ENCODE measurements around the gene LPAR2. TPM values are rescaled to one million over a fixed set of nuclear protein-coding genes. Genes with fewer than 3 reads are reported as not detected.

LPAR2 gene
- total RNA-seq = 0.72 and 0.88 TPM in 2 replicates

DNA sequence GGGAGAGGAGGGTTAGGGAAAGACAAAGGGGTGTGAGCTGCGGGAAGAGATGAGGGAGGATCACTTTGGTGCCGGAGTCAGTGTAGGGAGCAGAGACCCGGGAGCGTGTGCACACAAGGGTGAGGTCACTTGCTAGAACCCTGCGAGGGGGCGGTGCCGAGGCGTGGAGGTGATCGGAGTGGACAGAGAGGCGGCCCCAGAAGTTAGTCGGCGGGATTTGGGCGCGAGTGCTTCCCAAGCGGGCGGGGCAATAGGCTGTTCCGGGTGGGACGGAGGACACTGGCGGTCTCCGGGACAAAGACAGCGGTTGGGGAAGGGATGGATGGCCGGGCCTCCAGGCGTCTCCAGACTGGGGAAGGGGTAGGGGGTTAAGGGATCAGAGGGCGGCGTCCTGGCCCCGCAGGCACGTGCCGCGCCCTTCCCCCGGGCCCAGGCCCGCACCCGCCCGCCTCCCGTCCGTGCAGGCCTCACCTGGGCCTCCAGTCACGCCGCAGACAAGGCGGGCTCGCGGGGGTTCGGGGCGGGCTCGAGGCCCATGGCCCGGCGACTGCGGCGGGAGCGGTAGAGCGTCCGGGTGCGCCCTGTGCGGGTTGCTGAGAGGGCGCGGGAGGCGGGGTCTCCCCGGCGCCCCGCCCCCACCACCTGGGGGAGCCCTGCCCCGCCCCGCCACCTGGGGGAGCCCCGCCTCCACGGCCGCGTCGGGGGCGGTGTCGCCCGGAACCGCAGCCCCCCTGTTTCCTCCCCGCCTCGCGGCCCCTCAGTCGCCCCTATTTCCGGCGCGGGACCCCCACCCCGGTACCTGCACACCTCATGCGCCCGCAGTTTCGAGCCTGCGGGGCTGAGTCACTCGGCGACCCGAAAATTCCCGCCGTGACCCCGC is at the start of gene LPAR2:
LPAR2 (minus strand) TSS at position 600 of the 880 bp plus-strand sequence. CDS start 945 bp downstream, outside the sequence.
- TF ChIP-seq, protein P1, sequence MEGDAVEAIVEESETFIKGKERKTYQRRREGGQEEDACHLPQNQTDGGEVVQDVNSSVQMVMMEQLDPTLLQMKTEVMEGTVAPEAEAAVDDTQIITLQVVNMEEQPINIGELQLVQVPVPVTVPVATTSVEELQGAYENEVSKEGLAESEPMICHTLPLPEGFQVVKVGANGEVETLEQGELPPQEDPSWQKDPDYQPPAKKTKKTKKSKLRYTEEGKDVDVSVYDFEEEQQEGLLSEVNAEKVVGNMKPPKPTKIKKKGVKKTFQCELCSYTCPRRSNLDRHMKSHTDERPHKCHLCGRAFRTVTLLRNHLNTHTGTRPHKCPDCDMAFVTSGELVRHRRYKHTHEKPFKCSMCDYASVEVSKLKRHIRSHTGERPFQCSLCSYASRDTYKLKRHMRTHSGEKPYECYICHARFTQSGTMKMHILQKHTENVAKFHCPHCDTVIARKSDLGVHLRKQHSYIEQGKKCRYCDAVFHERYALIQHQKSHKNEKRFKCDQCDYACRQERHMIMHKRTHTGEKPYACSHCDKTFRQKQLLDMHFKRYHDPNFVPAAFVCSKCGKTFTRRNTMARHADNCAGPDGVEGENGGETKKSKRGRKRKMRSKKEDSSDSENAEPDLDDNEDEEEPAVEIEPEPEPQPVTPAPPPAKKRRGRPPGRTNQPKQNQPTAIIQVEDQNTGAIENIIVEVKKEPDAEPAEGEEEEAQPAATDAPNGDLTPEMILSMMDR (IDR thresholded peaks at IDR 0.05; ENCODE audit: extremely low read depth, low read depth, low read length) = no peak
- H2AFZ ChIP-seq (ENCODE audit: low read length) = no peak within 1 kb of the TSS
- peaks cover 8% of the 10 kb centered on the region for H3K36me3 ChIP-seq (ENCODE audit: insufficient read depth, low read length)
- H3K4me1 ChIP-seq (ENCODE audit: insufficient read depth, low read length) = peaks cover 6% of the 10 kb centered on the region
- peak within 1 kb of the TSS; percentile 68 for H3K4me2 ChIP-seq (ENCODE audit: insufficient read depth, low read length)
- DNase-seq (ENCODE audit: insufficient read length, low spot score, missing footprints) = peak; percentile 92
- H3K4me3 ChIP-seq (ENCODE audit: insufficient read depth, low read length) = peak within 1 kb of the TSS; percentile 51
- no peaks in the 10 kb centered on the region for H3K79me2 ChIP-seq (ENCODE audit: insufficient read depth, low read length)
- H3K9me3 ChIP-seq (ENCODE audit: low read depth, low read length) = no peaks in the 10 kb centered on the region
- H3K27me3 ChIP-seq (ENCODE audit: insufficient read depth, low read length) = no peaks in the 10 kb centered on the region
- no peak within 1 kb of the TSS for H3K27ac ChIP-seq (ENCODE audit: low read depth, low read length)
- H4K20me1 ChIP-seq (ENCODE audit: insufficient read depth, low read length) = no peaks in the 10 kb centered on the region

DNA sequence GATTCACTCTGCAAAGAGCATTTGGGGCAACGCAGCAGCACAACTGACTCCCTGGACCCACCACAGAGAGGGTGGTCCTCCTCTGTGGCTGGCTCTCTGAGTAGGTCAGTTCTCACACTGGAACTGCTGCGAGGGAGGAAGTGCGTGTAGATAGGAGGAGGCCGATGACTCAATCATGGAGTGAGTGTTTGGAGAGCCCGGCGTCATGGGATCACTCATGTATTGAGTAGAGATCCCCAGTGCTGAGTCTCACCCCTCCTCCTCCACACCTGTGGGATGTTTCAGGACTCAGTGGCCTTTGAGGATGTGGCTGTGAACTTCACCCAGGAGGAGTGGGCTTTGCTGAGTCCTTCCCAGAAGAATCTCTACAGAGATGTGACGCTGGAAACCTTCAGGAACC is 49.6 kb upstream of the LPAR2 start:
- no peak overlapping the region for H3K27ac ChIP-seq (ENCODE audit: low read depth, low read length)
- no peak for DNase-seq (ENCODE audit: insufficient read length, low spot score, missing footprints)
- H3K36me3 ChIP-seq (ENCODE audit: insufficient read depth, low read length) = peaks cover 30% of the 10 kb centered on the region
- no peaks in the 10 kb centered on the region for H3K27me3 ChIP-seq (ENCODE audit: insufficient read depth, low read length)
- peaks cover 5% of the 10 kb centered on the region for H3K79me2 ChIP-seq (ENCODE audit: insufficient read depth, low read length)
- H3K4me2 ChIP-seq (ENCODE audit: insufficient read depth, low read length) = no peak overlapping the region
- TF ChIP-seq, protein P1 (IDR thresholded peaks at IDR 0.05; ENCODE audit: extremely low read depth, low read depth, low read length) = no peak
- H4K20me1 ChIP-seq (ENCODE audit: insufficient read depth, low read length) = no peaks in the 10 kb centered on the region
- H3K9me3 ChIP-seq (ENCODE audit: low read depth, low read length) = peaks cover 21% of the 10 kb centered on the region
- H2AFZ ChIP-seq (ENCODE audit: low read length) = no peak overlapping the region
- H3K4me3 ChIP-seq (ENCODE audit: insufficient read depth, low read length) = no peak overlapping the region
- H3K4me1 ChIP-seq (ENCODE audit: insufficient read depth, low read length) = no peaks in the 10 kb centered on the region

DNA sequence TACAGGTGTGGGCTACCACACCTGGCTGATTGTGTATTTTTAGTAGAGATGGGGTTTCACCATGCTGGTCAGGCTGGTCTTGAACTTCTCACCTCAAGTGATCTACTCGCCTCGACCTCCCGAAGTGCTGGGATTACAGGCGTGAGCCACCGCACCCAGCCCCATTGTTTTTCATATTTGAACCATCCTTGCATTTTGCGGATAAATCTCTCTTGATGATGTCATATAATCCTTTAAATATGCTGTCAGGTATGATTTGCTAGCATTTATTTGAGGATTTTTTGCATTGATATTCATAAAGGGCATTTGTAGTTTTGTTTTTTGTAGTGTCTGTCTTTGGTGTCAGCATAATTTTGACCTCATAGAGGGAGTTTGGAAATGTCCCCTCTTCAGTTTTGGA is 46.3 kb upstream of the LPAR2 start:
- H3K36me3 ChIP-seq (ENCODE audit: insufficient read depth, low read length) = peaks cover 22% of the 10 kb centered on the region
- no peak for DNase-seq (ENCODE audit: insufficient read length, low spot score, missing footprints)
- no peaks in the 10 kb centered on the region for H4K20me1 ChIP-seq (ENCODE audit: insufficient read depth, low read length)
- H2AFZ ChIP-seq (ENCODE audit: low read length) = no peak overlapping the region
- no peaks in the 10 kb centered on the region for H3K27me3 ChIP-seq (ENCODE audit: insufficient read depth, low read length)
- H3K4me1 ChIP-seq (ENCODE audit: insufficient read depth, low read length) = peaks cover 8% of the 10 kb centered on the region
- H3K4me3 ChIP-seq (ENCODE audit: insufficient read depth, low read length) = no peak overlapping the region
- peaks cover 10% of the 10 kb centered on the region for H3K9me3 ChIP-seq (ENCODE audit: low read depth, low read length)
- TF ChIP-seq, protein P1 (IDR thresholded peaks at IDR 0.05; ENCODE audit: extremely low read depth, low read depth, low read length) = no peak
- H3K27ac ChIP-seq (ENCODE audit: low read depth, low read length) = no peak overlapping the region
- H3K4me2 ChIP-seq (ENCODE audit: insufficient read depth, low read length) = no peak overlapping the region
- H3K79me2 ChIP-seq (ENCODE audit: insufficient read depth, low read length) = peaks cover 16% of the 10 kb centered on the region

DNA sequence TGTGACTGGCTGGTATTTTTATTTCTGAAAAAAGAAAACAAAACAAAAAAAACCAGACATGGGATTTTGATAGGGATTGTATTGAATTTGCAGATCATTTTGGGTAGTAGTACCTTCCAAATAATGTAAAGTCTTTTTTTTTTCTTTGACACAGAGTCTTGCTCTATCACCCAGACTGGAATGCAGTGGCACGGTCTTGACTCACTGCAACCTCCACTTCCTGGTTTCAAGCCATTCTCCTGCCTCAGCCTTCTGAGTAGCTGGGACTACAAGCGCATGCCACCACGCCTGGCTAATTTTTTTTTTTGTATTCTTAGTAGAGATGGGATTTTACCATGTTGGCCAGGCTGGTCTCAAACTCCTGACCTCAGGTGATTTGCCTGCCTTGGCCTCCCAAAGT is 44.8 kb upstream of the LPAR2 start:
- Histone ChIP-seq H4K20me1 (ENCODE audit: insufficient read depth, low read length) (no peaks in the 10 kb centered on the region), H3K4me2 (ENCODE audit: insufficient read depth, low read length) (no peak overlapping the region), H3K9me3 (ENCODE audit: low read depth, low read length) (peaks cover 2% of the 10 kb centered on the region), H3K4me3 (ENCODE audit: insufficient read depth, low read length) (no peak overlapping the region), H3K36me3 (ENCODE audit: insufficient read depth, low read length) (peaks cover 7% of the 10 kb centered on the region), H3K27ac (ENCODE audit: low read depth, low read length) (no peak overlapping the region), H3K4me1 (ENCODE audit: insufficient read depth, low read length) (peaks cover 12% of the 10 kb centered on the region), H2AFZ (ENCODE audit: low read length) (no peak overlapping the region), H3K27me3 (ENCODE audit: insufficient read depth, low read length) (no peaks in the 10 kb centered on the region), H3K79me2 (ENCODE audit: insufficient read depth, low read length) (peaks cover 19% of the 10 kb centered on the region)
- TF ChIP-seq, protein P1 (IDR thresholded peaks at IDR 0.05; ENCODE audit: extremely low read depth, low read depth, low read length) = no peak
- DNase-seq (ENCODE audit: insufficient read length, low spot score, missing footprints) = no peak
